ENCODE data around the gene RHBDL1.

RHBDL1 gene

DNA sequence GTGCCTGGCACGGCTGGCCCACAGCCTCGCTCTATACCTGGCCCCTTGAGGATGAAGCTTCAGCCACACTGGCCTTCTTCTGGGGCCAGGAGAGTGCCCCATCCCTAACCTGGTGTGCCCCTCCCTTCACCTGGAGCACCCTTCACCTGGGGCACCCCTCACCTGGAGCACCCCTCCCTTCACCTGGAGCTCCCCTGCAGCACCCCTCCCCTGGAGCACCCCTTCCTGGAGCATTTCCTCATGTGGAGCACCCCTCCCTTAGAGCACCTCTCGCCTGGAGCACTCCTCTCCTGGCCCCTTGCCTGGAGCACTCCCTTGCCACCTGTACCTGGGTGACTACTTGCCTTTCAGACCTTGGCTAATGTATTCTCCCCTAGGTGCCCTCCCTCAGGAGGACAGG lies 32.5 kb downstream of the RHBDL1 start:
- no peak overlapping the region for H3K27ac Mint-ChIP-seq
- TF ChIP-seq, protein P1, sequence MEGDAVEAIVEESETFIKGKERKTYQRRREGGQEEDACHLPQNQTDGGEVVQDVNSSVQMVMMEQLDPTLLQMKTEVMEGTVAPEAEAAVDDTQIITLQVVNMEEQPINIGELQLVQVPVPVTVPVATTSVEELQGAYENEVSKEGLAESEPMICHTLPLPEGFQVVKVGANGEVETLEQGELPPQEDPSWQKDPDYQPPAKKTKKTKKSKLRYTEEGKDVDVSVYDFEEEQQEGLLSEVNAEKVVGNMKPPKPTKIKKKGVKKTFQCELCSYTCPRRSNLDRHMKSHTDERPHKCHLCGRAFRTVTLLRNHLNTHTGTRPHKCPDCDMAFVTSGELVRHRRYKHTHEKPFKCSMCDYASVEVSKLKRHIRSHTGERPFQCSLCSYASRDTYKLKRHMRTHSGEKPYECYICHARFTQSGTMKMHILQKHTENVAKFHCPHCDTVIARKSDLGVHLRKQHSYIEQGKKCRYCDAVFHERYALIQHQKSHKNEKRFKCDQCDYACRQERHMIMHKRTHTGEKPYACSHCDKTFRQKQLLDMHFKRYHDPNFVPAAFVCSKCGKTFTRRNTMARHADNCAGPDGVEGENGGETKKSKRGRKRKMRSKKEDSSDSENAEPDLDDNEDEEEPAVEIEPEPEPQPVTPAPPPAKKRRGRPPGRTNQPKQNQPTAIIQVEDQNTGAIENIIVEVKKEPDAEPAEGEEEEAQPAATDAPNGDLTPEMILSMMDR (IDR thresholded peaks at IDR 0.05; ENCODE audit: unreplicated experiment in 3 of 3) = no peak
- H3K36me3 Mint-ChIP-seq (ENCODE audit: low read depth) = no peaks in the 10 kb centered on the region
- no peaks in the 10 kb centered on the region for H3K9me3 Mint-ChIP-seq
- H3K4me1 Mint-ChIP-seq = peaks cover 4% of the 10 kb centered on the region
- peak overlapping the region in 2 of 3 experiments; percentile 17 to 42 for H3K4me3 Mint-ChIP-seq
- H3K27me3 Mint-ChIP-seq (ENCODE audit: low read depth) = peaks cover 70% of the 10 kb centered on the region

GRCh38 chr16:708959-709358 lies 33.5 kb downstream of the RHBDL1 start:
- TF ChIP-seq, protein P1 (IDR thresholded peaks at IDR 0.05; ENCODE audit: unreplicated experiment in 3 of 3) = no peak
- H3K27me3 Mint-ChIP-seq (ENCODE audit: low read depth) = peaks cover 65% of the 10 kb centered on the region
- H3K36me3 Mint-ChIP-seq (ENCODE audit: low read depth) = no peaks in the 10 kb centered on the region
- H3K4me1 Mint-ChIP-seq = peaks cover 4% of the 10 kb centered on the region
- no peaks in the 10 kb centered on the region for H3K9me3 Mint-ChIP-seq
- no peak overlapping the region for H3K27ac Mint-ChIP-seq
- no peak overlapping the region for H3K4me3 Mint-ChIP-seq

DNA sequence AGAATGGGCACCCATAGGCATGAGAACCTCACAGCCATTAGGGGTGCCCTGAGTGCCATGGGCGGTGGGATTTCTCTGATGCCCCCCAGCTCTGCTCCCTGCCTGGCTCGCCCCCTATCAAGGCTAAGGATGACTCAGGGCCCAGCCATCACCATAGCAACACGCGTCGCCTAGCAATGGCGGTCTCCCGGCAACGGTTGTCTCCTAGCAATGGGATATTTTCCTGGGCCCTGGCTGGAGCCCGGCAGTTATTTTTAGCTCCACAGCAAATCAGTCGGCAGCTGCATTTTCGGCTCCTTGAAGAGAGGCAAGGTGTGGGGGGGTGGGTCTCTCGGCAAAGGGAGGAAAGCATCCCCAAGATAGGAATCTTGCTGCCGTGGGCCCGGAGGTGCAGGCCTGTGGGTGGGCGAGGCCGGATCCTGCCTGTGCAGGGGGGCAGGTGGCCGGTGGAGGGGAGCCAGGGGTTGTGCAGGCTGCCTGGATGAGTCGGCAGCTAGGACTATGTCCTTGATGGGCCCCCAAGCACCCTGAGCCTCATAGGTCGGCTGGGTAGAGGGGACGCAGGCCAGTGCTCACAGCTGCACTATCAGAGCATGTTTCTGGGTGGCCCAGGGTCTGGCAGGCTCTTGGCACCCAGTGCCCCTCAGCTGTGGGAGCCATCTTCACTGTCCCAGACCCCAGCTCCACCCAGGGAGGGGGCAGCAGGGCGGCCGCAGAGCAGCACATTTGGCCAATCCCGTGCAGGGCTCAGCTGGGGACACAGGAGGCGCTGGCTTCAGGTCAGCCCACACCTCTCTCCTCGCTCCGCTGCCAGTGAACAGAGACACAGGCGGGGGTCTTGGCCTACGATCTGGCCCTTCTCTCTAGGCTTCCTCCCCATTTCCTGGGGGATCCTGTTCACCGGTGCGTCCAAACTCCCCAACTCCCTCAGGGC lies 34.4 kb downstream of the RHBDL1 start:
- no peak overlapping the region for H3K27ac Mint-ChIP-seq
- H3K36me3 Mint-ChIP-seq (ENCODE audit: low read depth) = no peaks in the 10 kb centered on the region
- peaks cover 4% of the 10 kb centered on the region for H3K4me1 Mint-ChIP-seq
- peaks cover 57% of the 10 kb centered on the region for H3K27me3 Mint-ChIP-seq (ENCODE audit: low read depth)
- no peaks in the 10 kb centered on the region for H3K9me3 Mint-ChIP-seq
- TF ChIP-seq, protein P1 (IDR thresholded peaks at IDR 0.05; ENCODE audit: unreplicated experiment in 3 of 3) = no peak
- peak overlapping the region in 2 of 3 experiments; percentile 31 to 53 for H3K4me3 Mint-ChIP-seq

DNA sequence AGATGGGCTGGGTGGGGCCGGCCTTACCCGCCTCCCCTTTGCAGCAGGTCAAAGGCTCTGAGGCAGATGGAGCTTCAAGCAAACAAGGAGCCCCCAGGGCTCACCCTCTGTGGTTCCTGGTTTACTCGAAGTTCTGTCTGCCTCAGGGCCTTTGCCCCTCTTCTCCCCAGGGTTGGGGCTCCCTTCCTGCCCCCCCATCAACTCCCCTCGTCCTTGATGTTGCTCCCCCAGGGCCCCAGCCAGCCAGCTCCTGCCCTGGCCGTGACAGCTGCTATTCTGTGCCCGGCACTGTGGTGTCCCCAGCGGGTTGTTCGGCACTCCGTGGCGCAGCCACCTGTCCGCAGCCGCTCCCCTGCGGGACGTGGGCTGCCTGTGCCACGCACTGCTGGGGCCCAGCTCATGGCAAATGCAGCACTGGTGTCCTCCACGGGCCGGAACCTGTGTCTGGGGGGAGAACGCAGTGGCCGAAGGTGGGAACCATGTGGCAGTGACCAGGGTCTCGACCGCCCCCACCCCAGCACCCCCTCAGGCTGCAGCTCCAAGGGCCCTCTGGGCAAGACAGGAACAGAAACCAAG lies 35.1 kb downstream of the RHBDL1 start:
- Mint-ChIP-seq H3K27ac (no peak overlapping the region), H3K4me1 (peaks cover 4% of the 10 kb centered on the region), H3K27me3 (ENCODE audit: low read depth) (peaks cover 56% of the 10 kb centered on the region), H3K9me3 (no peaks in the 10 kb centered on the region), H3K36me3 (ENCODE audit: low read depth) (no peaks in the 10 kb centered on the region), H3K4me3 (no peak overlapping the region)
- TF ChIP-seq, protein P1 (IDR thresholded peaks at IDR 0.05; ENCODE audit: unreplicated experiment in 3 of 3) = no peak

DNA sequence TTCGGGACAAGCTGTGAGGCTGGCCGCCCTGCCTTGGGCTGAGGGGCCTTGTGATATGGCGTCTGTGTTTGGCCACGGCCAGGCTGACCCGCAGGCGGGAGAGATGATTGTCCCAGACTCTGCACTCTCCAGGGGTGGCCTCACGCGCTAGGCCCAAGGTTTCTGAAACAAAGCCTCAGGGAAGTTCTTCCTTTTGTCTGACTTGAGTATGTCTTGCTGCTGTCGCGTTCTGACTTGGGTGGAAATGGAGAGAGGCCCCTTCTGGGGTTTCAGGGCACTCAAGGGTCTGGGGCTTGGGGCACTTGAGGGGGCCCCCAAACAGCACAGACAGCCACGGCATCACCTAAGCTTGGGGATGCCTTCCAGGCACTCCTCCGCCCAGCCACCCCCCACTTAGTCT lies 35.6 kb downstream of the RHBDL1 start:
- no peaks in the 10 kb centered on the region for H3K9me3 Mint-ChIP-seq

More for the DNA sequence above, 35.6 kb downstream of the RHBDL1 start:
- peaks cover 4% of the 10 kb centered on the region for H3K4me1 Mint-ChIP-seq
- H3K4me3 Mint-ChIP-seq = no peak overlapping the region
- H3K27ac Mint-ChIP-seq = no peak overlapping the region
- TF ChIP-seq, protein P1 (IDR thresholded peaks at IDR 0.05; ENCODE audit: unreplicated experiment in 3 of 3) = no peak
- no peaks in the 10 kb centered on the region for H3K36me3 Mint-ChIP-seq (ENCODE audit: low read depth)
- peaks cover 58% of the 10 kb centered on the region for H3K27me3 Mint-ChIP-seq (ENCODE audit: low read depth)

All from nephron (organoid).